Measurements from ENCODE around the gene PCGF5. TPM values are rescaled to one million over a fixed set of nuclear protein-coding genes. Genes with fewer than 3 reads are reported as not detected.
"Not testable (repeated sequence)": the region's sequence is repeated elsewhere in the genome, so short reads cannot be mapped to it uniquely, and the experiment has no call there.

The PCGF5 gene
- total RNA-seq, 1 donor from 2014 or later: 30.2 TPM

DNA sequence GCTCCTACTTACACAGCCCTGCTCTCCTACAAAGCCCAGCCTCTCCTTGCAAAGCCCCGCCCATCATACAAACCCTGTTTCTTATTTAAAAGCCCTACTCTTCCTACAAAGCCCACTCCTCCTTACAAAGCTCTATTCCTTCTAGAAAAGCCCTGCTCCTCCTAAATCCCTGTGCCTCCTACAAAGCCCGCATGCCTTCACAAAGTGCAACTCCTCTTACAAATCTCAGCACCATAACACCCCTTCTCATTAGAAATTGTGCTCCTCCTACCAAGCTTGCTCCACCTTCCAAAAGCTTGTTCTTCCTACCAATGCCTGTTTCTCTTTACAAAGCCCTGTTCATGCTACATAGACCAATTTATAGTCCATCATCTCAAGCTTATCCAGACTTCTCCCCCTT, 66.1 kb downstream of the PCGF5 start:
- no peak for DNase-seq (ENCODE audit: low read depth in 2 of 2)

DNA sequence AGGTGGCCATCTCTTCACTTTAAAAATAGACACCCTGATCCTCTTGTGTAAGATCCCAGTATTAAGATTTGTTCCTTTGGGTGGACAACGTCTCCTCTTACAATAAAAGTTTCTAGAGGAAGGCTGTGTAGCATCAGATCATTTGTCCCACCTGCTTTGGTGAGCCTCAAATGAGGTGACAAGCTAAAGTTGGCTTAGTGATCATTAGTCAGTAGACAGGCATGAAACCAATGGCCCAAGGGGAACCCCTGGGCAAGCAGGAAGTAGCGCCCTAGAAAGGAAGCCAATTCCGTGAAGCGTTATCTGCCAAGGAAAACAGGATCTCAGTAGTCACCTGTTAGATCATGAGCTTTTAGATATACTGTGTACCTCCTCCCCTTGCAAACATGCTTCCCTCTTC, 66.8 kb downstream of the PCGF5 start:
- peak; percentile 34 to 36 for DNase-seq (ENCODE audit: low read depth in 2 of 2)

DNA sequence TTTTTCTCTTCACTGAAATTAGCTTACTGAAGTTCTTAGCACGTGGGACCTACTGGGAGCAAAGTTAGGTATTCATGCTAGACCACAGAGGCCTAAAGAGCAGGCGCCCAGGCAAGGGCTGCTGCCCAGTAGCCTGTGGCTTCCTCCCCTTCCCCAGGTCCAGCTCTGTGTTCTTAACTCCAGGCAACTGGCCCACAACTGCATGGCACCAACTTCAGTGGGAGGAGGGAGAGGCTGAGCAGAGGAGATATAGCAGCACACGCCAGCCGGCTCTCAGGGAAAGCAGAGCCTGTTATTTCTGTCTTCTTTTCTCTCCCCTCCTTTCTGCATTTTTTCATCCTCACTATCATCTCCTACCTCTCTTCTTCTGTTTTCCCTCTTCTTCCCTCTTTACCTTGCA, 67.4 kb downstream of the PCGF5 start:
- DNase-seq (ENCODE audit: low read depth in 2 of 2): no peak

DNA sequence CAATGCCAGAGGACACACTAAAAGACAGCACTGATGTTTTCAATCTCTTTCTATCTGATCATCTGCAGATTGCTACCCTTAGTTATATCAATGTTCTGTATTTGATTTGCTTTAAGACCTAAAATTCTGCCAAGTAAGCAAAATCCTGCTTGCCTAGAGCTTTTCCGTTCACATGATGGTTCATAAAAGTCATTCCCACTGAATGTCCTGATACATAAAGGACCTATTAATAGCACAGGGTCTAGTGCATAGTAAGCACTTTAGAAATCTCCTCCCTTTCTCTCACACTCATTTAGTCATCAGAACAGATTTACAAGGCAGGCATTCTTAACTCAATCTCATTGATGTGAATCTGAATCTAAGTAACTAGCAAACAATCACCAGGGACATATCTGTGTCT, 68.8 kb downstream of the PCGF5 start:
- DNase-seq (ENCODE audit: low read depth in 2 of 2): no peak

DNA sequence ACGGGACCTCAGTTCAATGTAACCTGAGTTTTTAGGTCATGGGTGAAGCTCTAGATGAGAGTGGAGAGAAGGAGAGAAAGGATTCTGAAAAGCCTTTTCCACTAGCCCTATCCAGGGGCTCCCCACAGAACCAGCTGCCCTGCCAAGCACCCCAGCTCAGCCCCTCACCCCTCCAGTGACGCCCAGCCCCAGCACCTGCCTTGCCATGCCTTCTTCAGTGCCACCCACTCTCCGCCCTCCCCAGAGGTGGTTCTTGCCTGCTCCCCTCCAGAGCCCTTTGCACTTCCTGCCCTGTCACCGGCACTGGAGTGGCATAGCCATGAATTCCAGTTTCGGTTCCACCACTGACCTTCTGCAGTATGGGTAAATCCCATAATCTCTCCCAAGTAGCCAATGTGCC, 70.1 kb downstream of the PCGF5 start:
- DNase-seq (ENCODE audit: low read depth in 2 of 2): no peak

DNA sequence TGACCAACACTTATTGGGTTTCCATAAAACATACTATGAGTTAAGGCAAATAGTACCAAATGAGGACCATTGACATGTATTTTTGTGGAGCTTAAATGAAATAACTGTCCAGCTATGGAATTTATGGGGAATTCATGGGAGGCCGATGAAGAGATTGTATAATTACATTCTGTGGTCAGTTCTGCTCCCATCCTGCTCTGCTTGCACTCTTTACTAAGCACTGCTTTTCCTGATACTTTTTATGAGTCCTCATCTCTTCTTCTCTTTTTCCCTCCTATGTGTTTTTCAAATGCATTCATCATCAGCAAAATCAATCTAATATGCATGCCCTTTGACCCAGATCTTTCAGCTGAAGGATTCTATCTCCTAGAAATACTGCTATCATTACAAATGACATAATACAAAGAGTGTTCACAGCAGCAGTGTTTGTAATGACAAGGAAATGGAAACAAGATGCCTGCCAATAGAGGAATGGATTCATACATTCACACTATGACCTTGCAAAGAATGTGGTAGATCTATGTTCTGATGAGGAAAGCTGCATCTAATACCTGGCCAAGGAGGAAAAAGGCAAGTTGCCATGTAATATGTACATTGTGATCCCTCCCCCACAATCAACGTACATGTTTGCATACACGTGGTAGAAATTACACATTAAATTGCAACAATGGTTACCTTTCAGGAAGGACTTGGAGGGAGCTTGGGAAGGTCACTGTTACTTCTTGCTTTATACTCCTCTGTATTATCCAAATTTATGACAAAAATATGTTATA, 73.9 kb downstream of the PCGF5 start:
- peak in 1 of 2 donors; percentile 14 for DNase-seq (ENCODE audit: low read depth in 2 of 2)

DNA sequence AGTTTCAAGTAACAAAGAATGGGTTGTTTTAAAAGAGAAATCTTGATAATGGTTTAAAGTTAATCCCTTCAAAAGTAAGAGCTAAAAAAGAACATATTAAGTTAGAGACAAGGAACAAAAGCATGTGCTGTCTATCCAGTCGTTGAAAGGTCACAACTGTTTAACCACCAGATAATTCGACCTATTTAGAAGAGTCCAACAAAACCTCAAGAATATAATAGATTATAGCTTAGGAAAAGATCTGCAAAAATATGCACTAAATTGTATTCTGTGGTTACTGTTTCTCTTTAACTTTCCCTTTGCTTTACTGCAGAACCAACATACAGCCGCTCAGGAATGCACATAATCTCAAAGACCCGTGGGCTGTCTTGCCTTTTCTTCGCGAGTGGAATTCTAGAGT, 74.9 kb downstream of the PCGF5 start:
- DNase-seq (ENCODE audit: low read depth in 2 of 2): no peak

DNA sequence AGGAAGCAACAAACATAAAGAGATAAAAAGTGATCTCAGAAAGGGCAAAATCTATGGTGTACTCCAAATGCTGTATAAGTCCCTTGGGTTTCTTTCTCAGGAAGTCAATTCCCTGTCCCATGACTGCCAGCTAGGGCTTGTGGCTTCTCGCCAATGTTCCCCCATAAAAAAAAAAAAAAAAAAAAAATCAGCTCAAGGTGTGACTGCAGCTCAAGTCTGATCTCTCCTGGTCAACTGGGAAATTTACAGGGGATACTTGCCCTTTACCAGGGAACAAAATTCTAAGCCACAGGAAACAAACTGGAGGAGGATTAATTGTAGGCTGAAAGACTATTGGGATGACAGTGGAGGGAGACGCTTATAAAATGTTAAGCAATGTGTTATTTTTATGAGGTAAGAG, 76.0 kb downstream of the PCGF5 start:
- peak; percentile 38 to 75 for DNase-seq (ENCODE audit: low read depth in 2 of 2)

DNA sequence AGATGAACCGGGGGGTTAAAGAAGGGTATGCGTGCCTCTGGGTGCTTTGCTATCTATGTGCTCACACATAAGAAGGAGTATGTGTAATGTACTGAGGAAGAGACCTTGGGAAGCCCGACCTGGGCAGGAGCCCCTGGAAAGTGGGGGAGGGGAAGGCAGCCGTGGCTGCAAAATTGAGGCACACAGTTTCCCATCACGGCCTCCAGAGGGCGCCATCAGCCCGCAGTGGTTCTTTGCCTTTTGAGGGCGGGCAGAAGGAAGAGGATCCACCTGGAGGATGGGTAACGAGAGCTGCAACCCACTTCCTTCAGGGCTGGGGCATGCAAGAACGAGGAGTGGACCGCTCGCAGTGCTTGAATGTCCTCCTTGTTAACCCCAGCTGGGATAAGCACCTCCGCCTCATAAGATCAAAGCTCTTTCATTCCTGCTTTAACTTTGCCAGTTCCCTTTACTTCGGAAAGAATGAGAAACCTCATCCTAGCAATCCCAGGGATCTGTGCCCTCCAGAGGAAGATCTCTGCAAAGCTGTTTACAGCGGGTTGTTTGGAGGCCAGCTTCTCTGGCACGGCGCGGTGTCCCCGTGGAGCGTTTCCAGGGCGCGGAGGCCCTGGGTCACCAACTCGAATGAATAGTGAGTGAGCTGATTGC, 77.9 kb downstream of the PCGF5 start:
- DNase-seq (ENCODE audit: low read depth in 2 of 2): peak; percentile 80 to 82

DNA sequence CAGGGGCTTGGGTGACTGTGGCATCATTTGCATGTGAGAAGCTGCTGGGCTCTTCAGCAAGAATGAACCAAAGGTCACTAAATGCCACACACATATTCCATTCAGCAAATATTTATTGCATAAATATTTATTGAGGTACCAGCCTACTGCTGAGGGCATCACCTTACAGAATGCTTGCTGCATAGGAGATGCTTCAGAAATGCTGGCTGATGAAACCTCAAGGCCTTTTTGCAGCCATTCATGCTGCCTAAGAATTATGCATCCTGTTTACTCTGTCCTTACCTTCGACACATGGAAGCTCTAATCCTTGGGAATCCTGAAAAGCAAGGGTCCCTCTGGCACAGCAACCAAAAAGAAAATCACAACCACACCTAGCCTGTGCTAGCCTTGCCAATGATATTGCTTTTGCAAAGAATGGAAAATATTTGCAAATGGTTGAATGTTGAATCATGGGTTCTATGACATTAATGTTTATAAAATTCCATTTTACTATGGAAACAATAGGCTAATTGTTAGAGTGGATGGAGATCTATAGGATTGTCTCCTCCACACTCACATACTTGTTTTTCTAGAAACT, 79.6 kb downstream of the PCGF5 start:
- no peak for DNase-seq (ENCODE audit: low read depth in 2 of 2)

DNA sequence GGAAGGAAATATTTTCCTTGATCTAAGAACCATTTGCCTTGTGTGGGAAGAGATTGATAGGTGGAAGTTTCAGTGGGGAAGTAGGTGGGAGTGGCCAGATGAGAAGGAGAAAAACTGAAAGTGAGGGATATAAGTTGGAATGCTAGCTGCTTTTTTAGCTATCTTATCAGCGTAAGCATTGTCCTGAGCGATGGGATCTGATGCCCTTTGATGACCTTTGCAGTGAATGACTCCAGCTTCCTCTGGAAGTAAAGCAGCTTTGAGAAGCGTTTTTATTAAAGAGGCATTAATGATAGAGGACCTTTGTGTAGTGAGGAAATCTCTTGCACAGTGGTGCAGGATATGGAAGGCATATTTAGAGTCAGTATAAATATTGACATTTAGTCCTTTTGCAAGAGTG, 82.5 kb downstream of the PCGF5 start:
- not testable (repeated sequence) for DNase-seq (ENCODE audit: low read depth in 2 of 2)

DNA sequence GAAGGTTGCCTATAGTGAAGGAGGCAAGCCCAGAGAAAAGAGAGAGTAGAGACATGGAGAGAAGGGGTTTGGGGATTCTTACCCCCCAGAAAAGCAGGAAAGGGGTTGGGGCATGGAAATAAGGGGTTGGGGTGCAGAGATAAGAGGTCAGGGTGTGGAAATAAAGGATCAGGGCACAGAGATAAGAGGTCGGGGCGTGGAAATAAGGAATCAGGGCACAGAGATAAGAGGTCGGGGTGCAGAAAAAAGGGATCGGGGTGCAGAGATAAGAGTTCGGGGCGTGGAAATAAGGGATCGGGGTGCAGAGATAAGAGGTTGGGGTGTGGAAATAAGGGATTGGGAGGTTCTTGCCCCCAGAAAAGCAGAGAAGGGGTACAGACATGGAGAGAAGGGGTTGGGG, 85.5 kb downstream of the PCGF5 start:
- not testable (repeated sequence) for DNase-seq (ENCODE audit: low read depth in 2 of 2)

DNA sequence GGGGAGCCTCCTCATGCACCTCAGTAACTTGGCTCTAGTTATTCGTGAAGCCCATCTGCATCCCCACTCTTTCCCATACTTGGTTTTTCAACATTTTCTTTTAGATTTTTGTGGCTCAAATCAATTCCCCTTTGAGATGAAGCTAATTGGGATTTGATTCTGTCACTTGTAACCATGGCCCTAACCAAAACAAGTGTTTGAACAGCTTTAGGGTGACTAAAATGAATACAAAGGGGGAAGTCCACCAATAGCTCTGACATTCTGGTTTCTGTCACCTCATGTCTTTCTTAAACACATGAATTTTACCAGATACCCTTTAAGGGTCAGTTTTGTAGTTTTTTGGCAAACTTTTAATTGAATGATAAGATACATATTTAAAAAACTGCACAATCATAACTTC, 87.0 kb downstream of the PCGF5 start:
- no peak for DNase-seq (ENCODE audit: low read depth in 2 of 2)

DNA sequence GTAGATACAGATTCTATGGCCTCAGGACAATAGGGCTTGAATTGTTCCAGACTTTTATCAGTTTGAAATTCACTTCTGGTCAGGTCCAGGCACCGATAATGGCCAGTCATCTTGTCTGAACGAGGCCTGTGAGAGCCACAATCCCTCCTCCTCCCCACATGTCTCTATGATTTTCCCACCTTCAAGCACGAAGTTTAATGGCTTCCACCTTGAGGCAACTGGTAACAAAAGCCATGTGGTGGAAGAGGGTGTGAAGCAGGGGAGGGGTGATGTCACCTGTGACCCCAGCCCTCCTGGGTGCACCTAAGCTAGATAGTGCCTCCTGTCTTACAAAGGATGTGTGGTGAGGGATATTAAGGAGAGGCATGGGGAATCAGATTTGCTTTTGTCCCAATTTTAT, 89.2 kb downstream of the PCGF5 start:
- DNase-seq (ENCODE audit: low read depth in 2 of 2): no peak

DNA sequence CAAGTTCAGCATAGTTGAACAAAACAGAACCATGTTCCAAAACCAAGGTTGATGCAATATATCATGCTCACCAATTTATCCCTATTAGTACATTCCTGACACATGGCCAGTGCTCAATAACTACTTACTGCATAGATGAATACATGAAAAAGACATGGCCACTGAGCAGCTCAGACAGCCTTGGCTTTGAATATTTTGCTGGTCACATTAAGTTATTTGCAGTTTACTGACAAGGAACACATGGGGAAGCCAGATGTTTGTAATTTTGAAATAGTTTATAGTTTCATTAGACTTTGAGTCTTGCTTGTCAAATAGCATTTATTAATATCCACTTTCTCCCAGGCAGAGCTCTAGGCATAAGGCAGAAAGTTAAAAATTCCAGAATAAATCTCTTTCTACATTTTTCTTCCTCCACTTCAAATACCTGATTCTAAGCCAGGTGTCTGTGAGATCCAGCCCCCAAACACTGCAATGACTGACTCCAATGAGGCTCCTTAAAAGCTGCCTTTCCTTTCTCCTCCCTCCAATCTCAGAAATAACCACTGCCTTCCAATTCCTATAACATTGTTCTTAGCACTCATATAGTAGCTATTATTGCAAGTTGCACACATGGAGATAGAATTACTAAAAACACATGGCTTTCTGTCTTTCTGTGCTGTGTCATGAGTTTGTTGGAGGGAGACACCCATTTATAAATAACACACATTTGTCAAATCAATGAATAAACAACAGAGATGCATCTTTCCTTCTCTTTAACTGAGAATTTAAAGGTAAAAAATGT, 91.3 kb downstream of the PCGF5 start:
- DNase-seq (ENCODE audit: low read depth in 2 of 2): no peak

DNA sequence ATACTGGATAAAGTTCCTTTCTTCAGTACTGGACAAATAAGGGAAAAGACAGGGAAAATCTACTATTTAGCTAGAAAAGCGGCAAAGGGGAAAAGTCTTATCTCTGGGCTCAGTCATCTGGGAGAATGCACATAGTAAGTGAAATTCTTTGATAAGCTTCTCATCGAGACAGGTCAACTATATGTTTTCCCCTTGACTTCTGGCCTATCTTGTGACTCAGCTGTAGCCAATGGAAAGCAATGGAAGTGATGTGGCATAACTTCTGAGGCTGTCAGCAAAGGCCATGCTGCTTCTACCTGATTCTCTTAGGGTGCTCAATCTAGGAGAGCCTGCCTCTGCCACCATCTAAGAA, 91.9 kb downstream of the PCGF5 start:
- no peak for DNase-seq (ENCODE audit: low read depth in 2 of 2)

DNA sequence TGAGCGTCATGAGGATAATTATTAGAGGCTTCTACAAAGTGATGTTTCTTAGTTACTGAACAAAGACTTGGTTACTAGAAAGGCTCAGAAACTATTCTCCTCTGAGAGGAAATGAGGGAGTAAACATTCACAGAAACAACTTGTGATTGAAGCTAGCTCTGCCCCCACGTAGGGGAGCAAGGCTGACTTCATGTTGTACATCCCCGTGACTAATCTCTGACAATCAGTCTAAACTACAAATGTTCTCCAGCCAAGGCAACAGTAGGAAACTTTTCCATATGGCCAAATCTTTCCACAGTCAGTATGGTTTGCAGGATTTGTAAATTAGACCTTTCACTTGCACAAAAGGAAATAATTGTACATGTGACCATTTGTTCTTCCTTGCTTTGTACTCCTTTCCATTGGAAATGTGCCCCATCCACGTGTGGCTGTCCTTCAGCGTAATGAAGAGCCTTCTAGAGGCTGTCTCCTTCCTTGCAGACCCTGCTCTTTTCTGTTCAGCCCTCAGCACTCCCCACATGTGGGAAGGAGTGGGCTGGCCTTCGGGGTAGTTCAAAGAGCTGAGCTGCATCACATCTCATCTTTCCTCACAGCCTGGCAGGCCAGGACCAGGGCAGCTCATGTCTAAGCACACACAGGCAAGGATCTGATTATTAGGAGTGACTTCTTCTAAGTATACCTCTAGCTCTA, 93.5 kb downstream of the PCGF5 start:
- DNase-seq (ENCODE audit: low read depth in 2 of 2): peak; percentile 67 to 95

DNA sequence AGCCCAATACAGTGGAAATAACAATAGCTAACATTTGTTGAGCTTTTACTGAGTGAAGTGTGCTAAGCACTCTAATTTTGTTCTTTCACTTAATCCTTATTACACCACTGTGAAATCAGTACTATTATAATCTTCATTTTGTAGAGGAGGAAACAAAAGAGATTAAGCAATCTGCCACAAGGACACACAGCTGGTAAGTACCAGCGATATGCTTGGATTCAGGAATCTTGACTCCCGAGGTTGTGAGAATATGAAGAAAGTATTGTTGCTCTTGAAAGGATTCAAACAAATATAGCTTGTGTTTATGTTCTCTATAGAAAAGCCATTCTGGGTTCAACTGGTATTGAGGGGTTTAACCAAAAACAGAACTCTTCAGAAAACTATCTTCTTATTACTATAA, 96.0 kb downstream of the PCGF5 start:
- no peak for DNase-seq (ENCODE audit: low read depth in 2 of 2)

DNA sequence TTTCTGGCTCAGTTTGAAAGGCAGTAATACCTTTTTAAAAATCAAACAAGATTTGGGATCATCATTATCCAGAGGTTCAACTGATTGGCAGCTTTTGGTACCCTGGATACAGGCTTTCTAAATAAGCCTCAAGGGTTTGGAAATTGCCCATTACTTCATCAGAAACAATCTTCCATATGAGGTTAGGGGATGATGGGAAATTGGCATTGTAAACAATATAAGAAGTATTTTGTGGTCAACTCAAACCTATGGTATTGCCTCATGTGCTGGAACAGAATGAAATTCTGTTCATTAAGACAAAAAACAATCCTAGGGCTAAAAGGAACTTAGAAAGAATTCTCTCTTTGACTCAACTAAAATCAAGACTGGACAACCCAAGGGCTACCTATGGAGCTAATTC, 97.1 kb downstream of the PCGF5 start:
- no peak for DNase-seq (ENCODE audit: low read depth in 2 of 2)

DNA sequence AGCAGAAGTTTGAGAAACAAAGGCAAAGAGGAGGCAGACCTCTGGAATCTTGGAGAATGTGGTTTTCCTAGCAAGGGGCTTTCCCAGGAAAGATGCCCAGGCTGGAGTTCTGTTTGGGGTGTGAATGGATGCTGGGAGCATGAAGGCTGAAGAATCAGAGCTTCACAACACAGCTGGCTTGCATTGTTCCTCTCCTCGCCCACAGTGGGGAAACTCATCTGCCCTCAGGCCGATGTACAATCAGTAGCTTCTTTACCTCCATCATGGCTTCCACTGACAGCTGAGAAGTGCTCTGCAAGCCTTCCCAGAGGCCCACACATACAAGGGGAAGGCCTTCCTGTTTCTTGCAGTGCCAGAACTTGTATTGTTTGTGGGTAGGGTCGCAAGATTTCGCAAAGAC, 98.9 kb downstream of the PCGF5 start:
- DNase-seq (ENCODE audit: low read depth in 2 of 2): no peak

DNA sequence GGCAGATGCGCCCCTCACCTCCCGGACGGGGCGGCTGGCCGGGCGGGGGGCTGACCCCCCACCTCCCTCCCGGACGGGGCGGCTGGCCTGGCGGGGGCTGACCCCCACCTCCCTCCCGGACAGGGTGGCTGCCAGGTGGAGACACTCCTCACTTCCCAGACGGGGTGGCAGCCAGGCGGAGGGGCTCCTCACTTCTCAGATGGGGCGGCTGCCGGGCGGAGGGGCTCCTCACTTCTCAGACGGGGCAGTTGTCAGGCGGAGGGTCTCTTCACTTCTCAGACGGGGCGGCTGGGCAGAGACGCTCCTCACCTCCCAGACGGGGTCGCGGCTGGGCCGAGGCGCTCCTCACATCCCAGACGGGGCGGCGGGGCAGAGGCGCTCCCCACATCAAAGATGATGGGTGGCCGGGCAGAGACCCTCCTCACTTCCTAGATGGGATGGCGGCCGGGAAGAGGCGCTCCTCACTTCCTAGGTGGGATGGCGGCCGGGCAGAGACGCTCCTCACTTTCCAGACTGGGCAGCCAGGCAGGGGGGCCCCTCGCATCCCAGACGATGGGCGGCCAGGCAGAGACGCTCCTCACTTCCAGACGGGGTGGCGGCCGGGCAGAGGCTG, 102.9 kb downstream of the PCGF5 start:
- DNase-seq (ENCODE audit: low read depth in 2 of 2): not testable (repeated sequence)
